NCI-H128 (cell line): Measurements from ENCODE around the gene MCEMP1.

ENCODE experiments used
- DNase-seq: peaks from one replicate; lab custom pipeline; 2025; ENCODE audit not compliant: unreplicated experiment; lab: John Stamatoyannopoulos, UW

The MCEMP1 gene

DNA sequence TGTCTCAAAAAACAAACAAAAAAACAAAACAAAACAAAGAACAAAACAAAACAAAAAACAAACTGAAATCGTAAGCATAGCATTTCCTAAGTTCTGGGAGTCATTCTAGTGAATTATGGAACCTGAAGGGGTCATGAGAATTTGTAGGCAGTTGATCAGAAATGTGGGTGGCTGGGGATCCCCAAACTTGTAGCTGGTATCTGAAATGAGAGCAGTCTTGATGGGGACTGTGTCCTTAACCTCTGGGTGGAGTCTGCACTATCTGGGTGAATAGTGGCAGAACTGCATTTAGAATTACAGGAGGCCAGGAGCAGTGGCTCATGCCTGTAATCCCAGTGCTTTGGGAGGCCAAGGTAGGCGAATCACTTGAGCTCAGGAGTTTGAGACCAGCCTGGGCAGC lies 48.9 kb downstream of the MCEMP1 start:
- no peak for DNase-seq

DNA sequence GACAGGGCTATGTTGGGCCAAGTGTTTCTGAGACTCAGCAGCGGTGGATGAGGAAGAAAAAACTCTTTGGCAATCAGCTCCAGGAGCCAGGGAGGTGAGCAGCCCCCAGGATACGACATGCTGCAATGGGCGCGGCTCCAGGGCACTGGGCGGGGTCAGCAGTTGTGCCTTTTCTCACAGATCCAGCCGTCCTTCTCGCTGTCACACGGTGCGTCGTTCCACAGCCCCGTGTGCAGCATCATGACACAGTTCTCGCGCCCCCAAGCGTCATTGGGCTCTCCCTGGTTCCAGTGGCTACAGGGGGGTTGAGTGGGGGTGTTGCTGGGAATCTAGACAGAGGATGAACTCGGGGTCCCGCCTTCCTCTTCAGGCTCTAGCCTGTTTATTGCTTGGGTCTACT lies 52.3 kb downstream of the MCEMP1 start:
- no peak for DNase-seq
